ENCODE data around the gene FAM222B. TPM values are rescaled to one million over a fixed set of nuclear protein-coding genes. Genes with fewer than 3 reads are reported as not detected.

FAM222B gene
- total and polyA plus RNA-seq, 2 of the 4 experiments (the other 2 are of a cell fraction): 2.5 to 10.8 TPM

DNA sequence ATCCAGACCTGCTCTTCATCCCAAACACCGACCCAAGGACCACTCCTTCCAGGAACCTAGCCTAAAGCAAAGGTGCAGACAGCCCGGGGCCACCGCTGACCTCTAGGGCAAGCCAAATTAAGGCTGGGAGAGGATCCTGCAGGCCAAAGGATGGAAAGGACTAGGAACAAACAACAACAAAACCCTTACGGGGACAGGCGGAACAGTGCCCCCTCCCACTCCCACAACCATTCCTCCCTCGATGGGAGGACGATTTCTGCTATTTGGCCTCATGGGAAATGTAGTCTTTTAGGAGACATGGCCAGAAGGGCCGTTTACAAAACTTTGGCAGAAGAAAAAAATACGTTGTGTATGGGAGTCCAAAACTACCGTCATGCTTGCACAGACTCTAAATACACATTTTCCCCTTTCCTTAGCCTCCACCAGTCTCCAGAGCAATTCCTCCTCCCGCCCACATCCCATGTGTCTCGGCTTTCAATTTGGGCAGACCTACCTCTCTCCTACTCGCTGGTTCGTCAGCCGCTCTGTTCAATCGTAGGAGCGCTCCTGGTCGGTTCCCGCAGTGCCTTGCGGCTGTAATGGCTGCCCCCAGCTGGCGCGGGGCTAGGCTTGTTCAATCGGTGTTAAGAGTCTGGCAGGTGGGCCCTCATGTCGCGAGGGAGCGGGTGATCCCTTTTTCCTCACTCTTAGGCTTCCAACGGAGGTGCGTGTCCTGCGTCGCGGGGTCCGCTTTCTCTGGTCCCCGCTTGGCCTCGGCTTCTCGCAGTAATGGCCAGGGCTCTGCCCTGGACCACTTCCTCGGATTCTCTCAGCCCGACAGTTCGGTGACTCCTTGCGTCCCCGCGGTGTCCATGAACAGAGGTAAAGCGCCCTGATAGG lies 12.1 kb upstream of the FAM222B start, which contains the start of gene ERAL1:
TSS of gene ERAL1 (plus strand) at position 560 of the 879 bp plus-strand sequence. CDS start at position 579, 19 bp downstream.
- intact Hi-C loops (cut with micrococcal nuclease): loop anchor here (5.0 kb wide), 1 partner anchor 92 kb away; no protein-coding TSS in a partner anchor
- Histone ChIP-seq H4K8ac (ENCODE audit: low read depth in 2 of 2, low read length in 2 of 2) (peak within 1 kb of the TSS; percentile 92 to 99), H4K5ac (ENCODE audit: low read depth, low read length) (peak within 1 kb of the TSS; percentile 96), H3K27me3 (ENCODE audit: control insufficient read depth, insufficient read depth, low read length) (no peaks in the 10 kb centered on the region), H3K56ac (ENCODE audit: extremely low read depth, insufficient read depth, low read length) (peak within 1 kb of the TSS; percentile 53; the same call in 1 of the 2 replicates), H2AK5ac (ENCODE audit: low read depth, low read length) (peak within 1 kb of the TSS; percentile 59), H3K4ac (ENCODE audit: low read depth, low read length) (peak within 1 kb of the TSS; percentile 95), H3K9ac (ENCODE audit: low read depth, low read length) (peak within 1 kb of the TSS; percentile 91), H3K18ac (ENCODE audit: low read depth, low read length) (peak within 1 kb of the TSS; percentile 49), H3K4me2 (ENCODE audit: low read depth, low read length) (peak within 1 kb of the TSS; percentile 98), H2AK9ac (replicated peaks; ENCODE audit: low read depth, low read length, poor library complexity) (peak within 1 kb of the TSS; percentile 89), H3K4me1 (ENCODE audit: control insufficient read depth, insufficient read depth, low read length) (no peaks in the 10 kb centered on the region), H4K20me1 (ENCODE audit: insufficient read depth, low read length) (no peaks in the 10 kb centered on the region), H2BK15ac (ENCODE audit: low read depth, low read length) (peak within 1 kb of the TSS; percentile 64; the same call in 2 of the 3 replicates), H3K4me3 (ENCODE audit: insufficient read depth, low read depth, low read length) (peak within 1 kb of the TSS; percentile 84), H2AFZ (replicated peaks; ENCODE audit: low read length, poor library complexity) (peak within 1 kb of the TSS; percentile 90), H3K9me1 (ENCODE audit: insufficient read depth, low read length) (peaks cover 4% of the 10 kb centered on the region; the same call in 1 of the 2 replicates), H3K14ac (replicated peaks; ENCODE audit: low read depth, low read length) (peak within 1 kb of the TSS; percentile 86), H2BK120ac (ENCODE audit: low read depth, low read length) (peak within 1 kb of the TSS; percentile 85), H4K91ac (ENCODE audit: insufficient read depth, low read depth, low read length) (peak within 1 kb of the TSS; percentile 92), H3K23ac (ENCODE audit: low read depth, low read length) (peak within 1 kb of the TSS; percentile 93), H3K9me3 (ENCODE audit: control insufficient read depth, insufficient read depth, low read length) (no peaks in the 10 kb centered on the region), H3K27ac (ENCODE audit: insufficient read depth, low read length) (peak within 1 kb of the TSS; percentile 84), H2BK5ac (ENCODE audit: low read depth, low read length, poor library complexity, severe bottlenecking) (peak within 1 kb of the TSS; percentile 59), H2BK20ac (ENCODE audit: low read depth, low read length) (peak within 1 kb of the TSS; percentile 63; the same call in 1 of the 2 replicates), H3K79me1 (ENCODE audit: low read depth in 1 of 2, low read length in 2 of 2) (peaks cover 15 to 16% of the 10 kb centered on the region in 2 experiments), H3K36me3 (ENCODE audit: control insufficient read depth, insufficient read depth, low read length) (peaks cover 18% of the 10 kb centered on the region)
- ChIA-PET POLR2A (ENCODE audit: unreplicated experiment) (no interaction called here), CTCF (no interaction called here)
- BruUV-seq (replicated peaks): no TSS peak
- ATAC-seq (ENCODE audit: low read depth) (peak; percentile 100), DNase-seq (peak; percentile 86)
- WGBS, 2 experiments (ENCODE audit: extremely low coverage in 2 of 2, insufficient read length in 1 of 2): 2% methylated on average over 14 of the region's 42 CpGs; no CpG with 5 or more reads in 1 of the 2 experiments
- in situ Hi-C loops (cut with MboI; ENCODE audit: low sequenced_read_pairs): no loop called here
- dilution Hi-C loops (cut with HindIII; ENCODE audit: low sequenced_read_pairs, unreplicated experiment): no loop called here
- TF ChIP-seq RCOR1 (IDR thresholded peaks at IDR 0.05; ENCODE audit: insufficient replicate concordance, low read length) (no peak), POLR2A (IDR thresholded peaks at IDR 0.05; ENCODE audit: low read depth, low read length) (peak; percentile 86), RAD21 (IDR thresholded peaks at IDR 0.05; ENCODE audit: low read length) (peak; percentile 23), RFX5 (IDR thresholded peaks at IDR 0.05; ENCODE audit: low read depth, low read length) (no peak), SMC3 (IDR thresholded peaks at IDR 0.05; ENCODE audit: low read depth, low read length) (no peak), MXI1 (IDR thresholded peaks at IDR 0.05; ENCODE audit: borderline replicate concordance, low read depth, low read length) (peak; percentile 93), MAFK (IDR thresholded peaks at IDR 0.05; ENCODE audit: low read depth, low read length) (no peak), CHD1 (IDR thresholded peaks at IDR 0.05; ENCODE audit: low read depth, low read length) (no peak), CEBPB (IDR thresholded peaks at IDR 0.05; ENCODE audit: low read depth, low read length) (no peak), ELK1 (IDR thresholded peaks at IDR 0.05; ENCODE audit: borderline replicate concordance, low read depth, low read length) (no peak), BHLHE40 (IDR thresholded peaks at IDR 0.05; ENCODE audit: low read depth, low read length) (no peak), FOS (IDR thresholded peaks at IDR 0.05; ENCODE audit: low read depth, low read length) (no peak)
- TF ChIP-seq, protein P1, sequence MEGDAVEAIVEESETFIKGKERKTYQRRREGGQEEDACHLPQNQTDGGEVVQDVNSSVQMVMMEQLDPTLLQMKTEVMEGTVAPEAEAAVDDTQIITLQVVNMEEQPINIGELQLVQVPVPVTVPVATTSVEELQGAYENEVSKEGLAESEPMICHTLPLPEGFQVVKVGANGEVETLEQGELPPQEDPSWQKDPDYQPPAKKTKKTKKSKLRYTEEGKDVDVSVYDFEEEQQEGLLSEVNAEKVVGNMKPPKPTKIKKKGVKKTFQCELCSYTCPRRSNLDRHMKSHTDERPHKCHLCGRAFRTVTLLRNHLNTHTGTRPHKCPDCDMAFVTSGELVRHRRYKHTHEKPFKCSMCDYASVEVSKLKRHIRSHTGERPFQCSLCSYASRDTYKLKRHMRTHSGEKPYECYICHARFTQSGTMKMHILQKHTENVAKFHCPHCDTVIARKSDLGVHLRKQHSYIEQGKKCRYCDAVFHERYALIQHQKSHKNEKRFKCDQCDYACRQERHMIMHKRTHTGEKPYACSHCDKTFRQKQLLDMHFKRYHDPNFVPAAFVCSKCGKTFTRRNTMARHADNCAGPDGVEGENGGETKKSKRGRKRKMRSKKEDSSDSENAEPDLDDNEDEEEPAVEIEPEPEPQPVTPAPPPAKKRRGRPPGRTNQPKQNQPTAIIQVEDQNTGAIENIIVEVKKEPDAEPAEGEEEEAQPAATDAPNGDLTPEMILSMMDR (conservative IDR thresholded peaks at IDR 0.05; ENCODE audit: low read depth, low read length): no peak
- TF ChIP-seq, protein P2, sequence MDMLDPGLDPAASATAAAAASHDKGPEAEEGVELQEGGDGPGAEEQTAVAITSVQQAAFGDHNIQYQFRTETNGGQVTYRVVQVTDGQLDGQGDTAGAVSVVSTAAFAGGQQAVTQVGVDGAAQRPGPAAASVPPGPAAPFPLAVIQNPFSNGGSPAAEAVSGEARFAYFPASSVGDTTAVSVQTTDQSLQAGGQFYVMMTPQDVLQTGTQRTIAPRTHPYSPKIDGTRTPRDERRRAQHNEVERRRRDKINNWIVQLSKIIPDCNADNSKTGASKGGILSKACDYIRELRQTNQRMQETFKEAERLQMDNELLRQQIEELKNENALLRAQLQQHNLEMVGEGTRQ (IDR thresholded peaks at IDR 0.05; ENCODE audit: low read depth, low read length): 0 out of 2 replicates have a peak, but pooled peaks have one; percentile 15

Measured in IMR-90 (cell line).